Measurements from ENCODE around the gene COQ3. TPM values are rescaled to one million over a fixed set of nuclear protein-coding genes. Genes with fewer than 3 reads are reported as not detected.
A peak's percentile ranks its signal among the peaks of the same experiment; 100 is the strongest.

Gene COQ3
- total and polyA plus RNA-seq, 4 donors = 3.8 to 9.4 (median 8.0) TPM

DNA sequence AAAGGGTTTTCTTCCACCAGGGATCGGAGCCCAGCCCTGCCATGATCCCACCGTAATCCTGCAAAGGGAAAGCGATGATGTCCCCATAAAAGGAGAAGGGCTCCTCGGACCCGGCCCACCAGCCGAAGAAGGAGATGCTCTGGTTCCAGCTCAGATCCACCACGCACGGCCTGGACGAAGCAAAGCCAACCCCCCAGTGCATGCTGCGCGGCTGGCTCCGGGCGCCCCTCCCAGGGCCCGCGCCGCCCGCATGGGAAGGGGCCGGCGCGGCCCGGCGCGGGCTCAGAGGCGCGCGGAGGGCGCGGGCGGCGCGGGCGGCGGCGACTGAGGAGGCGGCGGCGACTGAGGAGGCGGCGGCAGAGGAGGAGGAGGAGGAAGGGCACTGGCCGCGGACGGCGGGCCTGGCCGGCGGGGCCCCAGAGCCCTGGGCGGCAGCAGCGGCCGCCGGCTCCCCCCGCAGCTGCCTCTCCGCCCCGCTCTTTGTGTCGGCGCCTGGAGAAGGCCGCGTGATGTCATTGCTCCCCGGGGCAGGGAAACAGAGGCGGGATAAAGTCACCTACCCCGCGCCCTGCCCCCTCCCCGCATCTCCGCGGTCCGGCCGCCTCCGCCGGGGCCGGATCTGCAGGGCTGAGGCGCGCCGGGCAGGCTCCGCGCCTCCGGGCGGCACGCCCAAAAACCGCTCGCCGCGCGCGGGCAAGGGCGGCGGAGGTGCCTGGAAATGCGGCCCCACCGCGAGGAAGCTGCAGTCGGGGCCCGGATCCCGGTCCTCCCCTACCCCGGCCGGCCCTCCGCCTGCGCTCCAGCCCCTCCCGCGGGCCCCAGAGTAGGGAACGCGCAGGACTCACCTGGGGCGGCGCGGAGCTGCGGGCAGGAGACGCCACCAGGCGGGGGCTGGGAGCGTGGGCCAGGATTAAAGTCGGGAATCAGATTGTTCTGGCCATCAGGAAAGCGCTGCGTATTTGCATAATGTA lies 44.5 kb downstream of the COQ3 start, which contains the start of gene FAXC:
Gene FAXC (minus strand): TSS at position 504 of the 971 bp plus-strand sequence. CDS start 302 bp downstream, at position 202.
- Histone ChIP-seq H3K36me3 (ENCODE audit: control insufficient read depth in 4 of 4, insufficient read depth in 3 of 4, low read depth in 1 of 4, low read length in 3 of 4) (no peaks in the 10 kb centered on the region), H3K4me3 (ENCODE audit: low read depth in 1 of 3, low read length in 3 of 3) (peak within 1 kb of the TSS in 2 of 3 donors; percentile 56 to 79), H3K9ac (ENCODE audit: low read depth in 1 of 2, low read length in 2 of 2) (no peak within 1 kb of the TSS), H3K4me1 (ENCODE audit: control insufficient read depth in 4 of 4, insufficient read depth in 4 of 4, low read length in 3 of 4) (peaks cover 4 to 10% (median 7%) of the 10 kb centered on the region in 4 donors), H3K9me3 (ENCODE audit: control insufficient read depth in 4 of 4, low read length in 3 of 4) (no peaks in the 10 kb centered on the region), H3K27me3 (ENCODE audit: control insufficient read depth in 4 of 4, insufficient read depth in 4 of 4, low read length in 3 of 4) (peaks cover 0 to 7% (median 2%) of the 10 kb centered on the region in 4 donors), H3K27ac (ENCODE audit: low read depth in 1 of 2, low read length in 2 of 2) (no peak within 1 kb of the TSS)
- no peak for DNase-seq (ENCODE audit: low spot score)
- WGBS = 1% methylated on average over 108 of the region's 108 CpGs
- TF ChIP-seq CTCF (IDR thresholded peaks at IDR 0.05; ENCODE audit: low read depth, low read length, missing input control) (peak; percentile 17), HNF4A (conservative IDR thresholded peaks at IDR 0.05) (no peak), RAD21 (IDR thresholded peaks at IDR 0.05) (no peak), REST (IDR thresholded peaks at IDR 0.05) (no peak), ATF3 (IDR thresholded peaks at IDR 0.05) (no peak)

- no peak overlapping the region for H3K9ac ChIP-seq (ENCODE audit: low read depth in 1 of 2, low read length in 2 of 2)
- 57% methylated on average over 25 of the region's 25 CpGs for WGBS
- no peak overlapping the region for H3K27ac ChIP-seq (ENCODE audit: low read depth in 1 of 2, low read length in 2 of 2)
- peak overlapping the region in 1 of 3 donors; percentile 79 for H3K4me3 ChIP-seq (ENCODE audit: low read depth in 1 of 3, low read length in 3 of 3)
- H3K9me3 ChIP-seq (ENCODE audit: control insufficient read depth in 4 of 4, low read length in 3 of 4) = no peaks in the 10 kb centered on the region
- no peaks in the 10 kb centered on the region for H3K36me3 ChIP-seq (ENCODE audit: control insufficient read depth in 4 of 4, insufficient read depth in 3 of 4, low read depth in 1 of 4, low read length in 3 of 4)
- H3K4me1 ChIP-seq (ENCODE audit: control insufficient read depth in 4 of 4, insufficient read depth in 4 of 4, low read length in 3 of 4) = peaks cover 4 to 10% (median 7%) of the 10 kb centered on the region in 4 donors
- DNase-seq (ENCODE audit: low spot score) = no peak
- peaks cover 0 to 7% (median 2%) of the 10 kb centered on the region in 4 donors for H3K27me3 ChIP-seq (ENCODE audit: control insufficient read depth in 4 of 4, insufficient read depth in 4 of 4, low read length in 3 of 4)
- TF ChIP-seq EGR1 (IDR thresholded peaks at IDR 0.05; ENCODE audit: low read depth in 2 of 2) = no peak
- no peak for TF ChIP-seq ATF3 (IDR thresholded peaks at IDR 0.05)
- no peak for TF ChIP-seq REST (IDR thresholded peaks at IDR 0.05)
- no peak for TF ChIP-seq HNF4G (IDR thresholded peaks at IDR 0.05)
- no peak for TF ChIP-seq HNF4A (conservative IDR thresholded peaks at IDR 0.05)
- TF ChIP-seq RAD21 (IDR thresholded peaks at IDR 0.05) = no peak
- no peak for TF ChIP-seq FOXA2 (IDR thresholded peaks at IDR 0.05)
- no peak for TF ChIP-seq GABPA (IDR thresholded peaks at IDR 0.05 in 1 of 2, conservative IDR thresholded peaks at IDR 0.05 in 1 of 2)
- no peak for TF ChIP-seq SP1 (IDR thresholded peaks at IDR 0.05)
- TF ChIP-seq MAX (IDR thresholded peaks at IDR 0.05) = no peak
- no peak for TF ChIP-seq YY1 (IDR thresholded peaks at IDR 0.05)
- no peak for TF ChIP-seq RXRA (IDR thresholded peaks at IDR 0.05)
- no peak for TF ChIP-seq FOXA1 (IDR thresholded peaks at IDR 0.05)
- no peak for TF ChIP-seq NR2F2 (IDR thresholded peaks at IDR 0.05)
- no peak for TF ChIP-seq JUND (IDR thresholded peaks at IDR 0.05)
Measured at GRCh38 chr6:99348288-99349170, 45.5 kb downstream of the COQ3 start.
